Calu3 (cell line): ENCODE measurements around the gene TSFM. TPM values are rescaled to one million over a fixed set of nuclear protein-coding genes. Genes with fewer than 3 reads are reported as not detected.

Experiments used
- BruUV-seq: library from RNA; stranded (reverse); fragments of 400-500 nt; replicated peaks from 2 replicates; lab custom pipeline; 2021; lab: Mats Ljungman, UMichigan
- CTCF ChIA-PET: fragments of 300-600 bp; sonication (Branson Sonifier 250); formaldehyde crosslinking; loops from one replicate; lab custom pipeline; 2022; ENCODE audit warnings: antibody characterized with exemption; lab: Charles Lee
- DNase-seq: peaks from one replicate; pipeline ENCODE4 v3.0.0; 2022
- H3K27ac Mint-ChIP-seq: one replicate; pipeline ENCODE4 v1.8.0; 2022; ENCODE audit warnings: mixed read lengths; ENCODE audit not compliant: unreplicated experiment
- H3K27me3 Mint-ChIP-seq: one replicate; pipeline ENCODE4 v1.8.0; 2022; ENCODE audit warnings: mixed read lengths; ENCODE audit not compliant: unreplicated experiment
- H3K36me3 Mint-ChIP-seq: one replicate; pipeline ENCODE4 v1.8.0; 2022; ENCODE audit warnings: mild to moderate bottlenecking, moderate library complexity, mixed read lengths; ENCODE audit not compliant: insufficient read depth, unreplicated experiment
- H3K4me1 Mint-ChIP-seq: one replicate; pipeline ENCODE4 v1.8.0; 2022; ENCODE audit warnings: mild to moderate bottlenecking, low read depth, mixed read lengths; ENCODE audit not compliant: unreplicated experiment
- H3K4me3 Mint-ChIP-seq: one replicate; pipeline ENCODE4 v1.8.0; 2022; ENCODE audit warnings: mild to moderate bottlenecking, low read depth, moderate library complexity, mixed read lengths; ENCODE audit not compliant: unreplicated experiment
- H3K9me3 Mint-ChIP-seq: one replicate; pipeline ENCODE4 v1.8.0; 2022; ENCODE audit warnings: low read depth, mixed read lengths; ENCODE audit not compliant: unreplicated experiment
- intact Hi-C: fragments of 100-400 bp; cut with micrococcal nuclease; formaldehyde crosslinking; loops from one replicate; pipeline ENCODE4 v1.10.0; 2022; ENCODE audit not compliant: unreplicated experiment
- total RNA-seq: library from RNA; stranded (reverse); gene quantifications from 2 replicates; pipeline ENCODE4 v1.2.3, GENCODE V29; 2022
- TF ChIP-seq, protein P1 (sequence below): fragments of 200-600 bp; IDR thresholded peaks from one replicate; pipeline ENCODE4 v1.8.0; 2022; ENCODE audit warnings: antibody characterized with exemption; ENCODE audit not compliant: unreplicated experiment

The TSFM gene
- total RNA-seq, 1 experiment from 2014 or later: 47.1 TPM

- Mint-ChIP-seq H3K4me1 (peaks cover 35% of the 10 kb centered on the region), H3K27me3 (peaks cover 80% of the 10 kb centered on the region), H3K4me3 (no peak within 1 kb of the TSS), H3K9me3 (no peaks in the 10 kb centered on the region), H3K27ac (no peak within 1 kb of the TSS), H3K36me3 (no peaks in the 10 kb centered on the region)
- TF ChIP-seq, protein P1, sequence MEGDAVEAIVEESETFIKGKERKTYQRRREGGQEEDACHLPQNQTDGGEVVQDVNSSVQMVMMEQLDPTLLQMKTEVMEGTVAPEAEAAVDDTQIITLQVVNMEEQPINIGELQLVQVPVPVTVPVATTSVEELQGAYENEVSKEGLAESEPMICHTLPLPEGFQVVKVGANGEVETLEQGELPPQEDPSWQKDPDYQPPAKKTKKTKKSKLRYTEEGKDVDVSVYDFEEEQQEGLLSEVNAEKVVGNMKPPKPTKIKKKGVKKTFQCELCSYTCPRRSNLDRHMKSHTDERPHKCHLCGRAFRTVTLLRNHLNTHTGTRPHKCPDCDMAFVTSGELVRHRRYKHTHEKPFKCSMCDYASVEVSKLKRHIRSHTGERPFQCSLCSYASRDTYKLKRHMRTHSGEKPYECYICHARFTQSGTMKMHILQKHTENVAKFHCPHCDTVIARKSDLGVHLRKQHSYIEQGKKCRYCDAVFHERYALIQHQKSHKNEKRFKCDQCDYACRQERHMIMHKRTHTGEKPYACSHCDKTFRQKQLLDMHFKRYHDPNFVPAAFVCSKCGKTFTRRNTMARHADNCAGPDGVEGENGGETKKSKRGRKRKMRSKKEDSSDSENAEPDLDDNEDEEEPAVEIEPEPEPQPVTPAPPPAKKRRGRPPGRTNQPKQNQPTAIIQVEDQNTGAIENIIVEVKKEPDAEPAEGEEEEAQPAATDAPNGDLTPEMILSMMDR: no peak
- CTCF ChIA-PET: interaction anchor here (0.6 kb wide), 1 partner anchor 58 kb away, joined by 3 read pairs; no protein-coding TSS in a partner anchor
- intact Hi-C loops: no loop called here
- DNase-seq: no peak
- no TSS peak for BruUV-seq
Measured at GRCh38 chr12:57738661-57739237, 43.8 kb upstream of the TSFM start, which contains the start of gene AGAP2. TSS of gene AGAP2 (minus strand) at chr12:57738742. CDS start at chr12:57738246, 496 bp downstream.

DNA sequence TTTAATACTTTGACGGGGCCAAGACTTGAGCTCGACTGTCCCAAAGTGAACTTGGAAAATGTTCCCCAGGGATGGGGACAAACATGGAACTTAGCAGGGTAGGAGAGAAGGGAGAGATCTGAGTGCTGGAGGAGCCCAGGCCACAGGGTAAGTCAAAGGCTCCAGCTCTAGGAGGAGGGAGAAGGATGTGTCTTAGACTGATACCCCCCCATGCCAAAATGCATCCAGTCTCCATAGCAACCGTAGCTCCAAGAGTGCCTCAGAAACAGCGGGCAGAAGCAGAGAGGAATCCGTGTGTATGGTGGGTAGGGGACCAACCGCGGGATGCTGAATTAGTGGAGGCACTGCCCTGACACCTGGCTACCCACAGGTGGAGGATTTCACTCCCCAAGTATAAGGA lies 43.2 kb upstream of the TSFM start:
- Mint-ChIP-seq H3K27ac (no peak overlapping the region), H3K36me3 (peaks cover 5% of the 10 kb centered on the region), H3K9me3 (no peaks in the 10 kb centered on the region), H3K27me3 (peaks cover 74% of the 10 kb centered on the region), H3K4me1 (peaks cover 41% of the 10 kb centered on the region), H3K4me3 (no peak overlapping the region)
- intact Hi-C loops: no loop called here
- no TSS peak for BruUV-seq
- TF ChIP-seq, protein P1: no peak
- CTCF ChIA-PET: interaction anchor here (0.6 kb wide), 1 partner anchor 58 kb away, joined by 3 read pairs; no protein-coding TSS in a partner anchor
- no peak for DNase-seq

- peaks cover 67% of the 10 kb centered on the region for H3K27me3 Mint-ChIP-seq
- H3K9me3 Mint-ChIP-seq: no peaks in the 10 kb centered on the region
- no TSS peak for BruUV-seq
- TF ChIP-seq, protein P1: no peak
- H3K4me1 Mint-ChIP-seq: peaks cover 41% of the 10 kb centered on the region
- no peak overlapping the region for H3K4me3 Mint-ChIP-seq
- peaks cover 11% of the 10 kb centered on the region for H3K36me3 Mint-ChIP-seq
- CTCF ChIA-PET: interaction anchor here (0.9 kb wide), 1 partner anchor 9 kb away, joined by 3 read pairs; no protein-coding TSS in a partner anchor
- no peak for DNase-seq
- no peak overlapping the region for H3K27ac Mint-ChIP-seq
- intact Hi-C loops: no loop called here
Measured at GRCh38 chr12:57739914-57740538, 42.6 kb upstream of the TSFM start.

GRCh38 chr12:57740656-57741412 lies 41.8 kb upstream of the TSFM start:
- intact Hi-C loops: no loop called here
- Mint-ChIP-seq H3K27ac (no peak overlapping the region), H3K4me3 (no peak overlapping the region), H3K27me3 (peaks cover 59% of the 10 kb centered on the region), H3K9me3 (no peaks in the 10 kb centered on the region), H3K36me3 (peaks cover 19% of the 10 kb centered on the region), H3K4me1 (peaks cover 42% of the 10 kb centered on the region)
- no TSS peak for BruUV-seq
- no peak for DNase-seq
- TF ChIP-seq, protein P1: no peak
- CTCF ChIA-PET: interaction anchor here (0.9 kb wide), 1 partner anchor 9 kb away, joined by 3 read pairs; no protein-coding TSS in a partner anchor
